OCI-LY7 (cell line): Measurements from ENCODE around the gene CABP1. TPM values are rescaled to one million over a fixed set of nuclear protein-coding genes. Genes with fewer than 3 reads are reported as not detected.
A peak's percentile ranks its signal among the peaks of the same experiment; 100 is the strongest.

Experiments
- BruUV-seq: library from RNA; stranded (reverse); fragments of 400-500 nt; replicated peaks from 2 replicates; lab custom pipeline; 2021; lab: Mats Ljungman, UMichigan
- CTCF ChIA-PET: fragments of 300-600 bp; sonication (Branson Sonifier 250); formaldehyde crosslinking; loops from one replicate; lab custom pipeline; 2022; ENCODE audit warnings: antibody characterized with exemption; ENCODE audit not compliant: unreplicated experiment; lab: Charles Lee
- POLR2A ChIA-PET: fragments of 300-600 bp; sonication (Branson Sonifier 250); formaldehyde crosslinking; loops from one replicate; lab custom pipeline; 2022; ENCODE audit warnings: antibody characterized with exemption; lab: Charles Lee
- DNase-seq: peaks from one replicate; pipeline ENCODE4 v3.0.0-alpha.2; 2015; ENCODE audit warnings: low spot score
- H2AFZ ChIP-seq: fragments of 200-600 bp; sonication (generic), shearing (Covaris generic); 2 replicates; pipeline ENCODE4 v1.6.1; 2014; ENCODE audit warnings: mild to moderate bottlenecking, antibody characterized with exemption, low read length, moderate library complexity
- H3K27ac ChIP-seq: fragments of 200-600 bp; sonication (generic); 2 replicates; pipeline ENCODE4 v1.5.1; 2014; ENCODE audit warnings: mixed run types, low read depth, mild to moderate bottlenecking, moderate library complexity, low read length, inconsistent platforms; ENCODE audit not compliant: poor library complexity, severe bottlenecking
- H3K36me3 ChIP-seq: fragments of 200-600 bp; sonication (generic); 2 replicates; pipeline ENCODE4 v1.6.1; 2014; ENCODE audit warnings: mild to moderate bottlenecking, antibody characterized with exemption, low read length, moderate library complexity, mixed read lengths; ENCODE audit not compliant: insufficient read depth
- H3K4me1 ChIP-seq: fragments of 200-600 bp; sonication (generic); 2 replicates; pipeline ENCODE4 v1.5.1; 2014; ENCODE audit warnings: mild to moderate bottlenecking, low read length; ENCODE audit not compliant: insufficient read depth, poor library complexity, severe bottlenecking
- H3K4me2 ChIP-seq: fragments of 200-600 bp; sonication (generic); 2 replicates; pipeline ENCODE4 v1.6.1; 2014; ENCODE audit warnings: mild to moderate bottlenecking, low read length
- H3K4me3 ChIP-seq: fragments of 200-600 bp; sonication (generic); 2 replicates; pipeline ENCODE4 v1.5.1; 2014; ENCODE audit warnings: mild to moderate bottlenecking, low read depth, low read length; ENCODE audit not compliant: poor library complexity, severe bottlenecking
- H3K79me2 ChIP-seq: fragments of 200-600 bp; sonication (generic); 2 replicates; pipeline ENCODE4 v1.6.1; 2016; ENCODE audit warnings: low read depth, mild to moderate bottlenecking, low read length, moderate library complexity, mixed read lengths; ENCODE audit not compliant: insufficient read depth
- H3K9me2 ChIP-seq: fragments of 200-600 bp; sonication (generic); 2 replicates; pipeline ENCODE4 v1.6.1; 2016; ENCODE audit warnings: mild to moderate bottlenecking, low read length, mixed read lengths; ENCODE audit not compliant: insufficient read depth
- H3K9me3 ChIP-seq: fragments of 200-600 bp; sonication (generic); 2 replicates; pipeline ENCODE4 v1.6.1; 2014; ENCODE audit warnings: mild to moderate bottlenecking, mixed run types, low read length, mixed read lengths
- H4K20me1 ChIP-seq: fragments of 200-600 bp; sonication (generic); 2 replicates; pipeline ENCODE4 v1.6.1; 2014; ENCODE audit warnings: mild to moderate bottlenecking, antibody characterized with exemption, low read length, moderate library complexity, mixed read lengths; ENCODE audit not compliant: insufficient read depth
- EZH2phosphoT487 ChIP-seq: fragments of 200-600 bp; sonication (generic); IDR thresholded peaks from 2 replicates; pipeline ENCODE4 v1.6.1; 2018; ENCODE audit warnings: low read depth, borderline replicate concordance, mild to moderate bottlenecking, mixed run types, antibody characterized with exemption, low read length, moderate library complexity, mixed read lengths
- intact Hi-C: fragments of 100-400 bp; cut with micrococcal nuclease; formaldehyde crosslinking; loops from one replicate; pipeline ENCODE4 v1.10.0; 2022; ENCODE audit not compliant: unreplicated experiment
- total RNA-seq, 2 experiments: library from RNA; depleted of rRNA in 1 of 2; stranded (reverse); fragments of >200 nt in 1 of 2; shearing (Covaris generic) in 1 of 2; gene quantifications; 2 replicates each; pipeline ENCODE4 v1.2.3, GENCODE V29; 2014 to 2022
- TF ChIP-seq, protein P1 (sequence below): fragments of 200-600 bp; sonication (generic); conservative IDR thresholded peaks from 2 replicates; pipeline ENCODE4 v1.5.1; 2014; ENCODE audit warnings: mild to moderate bottlenecking, antibody characterized with exemption, low read length, moderate library complexity, mixed read lengths

The CABP1 gene
- total RNA-seq, 2 experiments from 2014 or later, result 0.79 to 3.8 TPM

DNA sequence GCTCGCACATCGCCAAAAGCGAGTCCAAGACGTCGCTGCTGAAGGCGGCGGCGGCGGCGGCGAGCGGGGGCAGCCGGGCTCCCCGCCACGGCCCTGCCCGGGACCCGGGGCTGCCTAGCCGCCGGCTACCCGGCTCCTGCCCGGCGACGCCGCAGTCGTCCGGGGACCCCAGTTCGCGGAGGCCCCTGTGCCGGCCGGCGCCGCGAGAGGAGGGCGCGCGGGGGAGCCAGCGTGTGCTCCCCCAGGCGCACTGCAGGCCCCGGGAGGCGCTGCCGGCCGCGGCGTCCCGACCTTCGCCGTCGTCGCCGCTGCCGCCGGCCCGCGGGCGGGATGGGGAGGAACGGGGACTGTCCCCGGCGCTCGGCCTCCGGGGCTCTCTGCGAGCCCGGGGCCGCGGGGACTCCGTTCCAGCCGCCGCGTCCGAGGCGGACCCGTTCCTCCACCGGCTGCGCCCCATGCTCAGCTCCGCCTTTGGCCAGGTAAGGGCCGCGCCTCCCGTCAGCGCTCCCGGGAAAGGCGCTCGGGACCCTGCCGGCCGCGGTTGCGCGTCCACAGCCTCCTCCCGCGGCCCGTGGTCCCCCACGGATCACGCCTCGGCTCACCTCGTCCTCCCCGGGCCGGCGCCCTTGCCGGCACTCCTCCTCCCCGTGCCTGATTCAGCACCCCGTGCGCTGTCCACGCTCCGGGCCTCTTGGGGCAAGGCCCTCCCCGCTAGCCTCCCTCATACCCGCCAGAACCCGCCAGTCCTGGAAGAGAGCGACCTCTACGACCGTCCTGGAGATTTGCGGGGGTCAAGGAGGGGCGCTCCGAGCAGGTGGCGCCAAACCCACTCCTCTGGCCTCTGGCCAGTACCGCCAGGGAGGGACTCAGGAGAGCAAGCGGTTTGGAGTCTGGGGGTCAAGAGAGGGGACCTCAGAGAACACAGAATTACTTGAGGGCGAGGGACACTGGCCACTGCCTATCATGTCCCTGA is 721 bp downstream of the CABP1 start:
- Histone ChIP-seq H3K4me2 (peak overlapping the region; percentile 81), H3K36me3 (no peaks in the 10 kb centered on the region), H2AFZ (no peak overlapping the region), H3K4me1 (peaks cover 20% of the 10 kb centered on the region), H3K27ac (no peak overlapping the region), H3K79me2 (no peaks in the 10 kb centered on the region), H4K20me1 (no peaks in the 10 kb centered on the region), H3K9me3 (no peaks in the 10 kb centered on the region), H3K4me3 (peak overlapping the region; percentile 69), H3K9me2 (no peaks in the 10 kb centered on the region)
- peak; percentile 29 for DNase-seq
- BruUV-seq, result no TSS peak
- CTCF ChIA-PET, result no interaction called here
- intact Hi-C loops, result loop anchor here (2.0 kb wide), 1 partner anchor 58 kb away; no protein-coding TSS in a partner anchor
- POLR2A ChIA-PET, result interaction anchor here (1.4 kb wide), 1 partner anchor 60 kb away, joined by 3 read pairs; the partner anchor contains the start of gene POP5
- TF ChIP-seq, protein P1, sequence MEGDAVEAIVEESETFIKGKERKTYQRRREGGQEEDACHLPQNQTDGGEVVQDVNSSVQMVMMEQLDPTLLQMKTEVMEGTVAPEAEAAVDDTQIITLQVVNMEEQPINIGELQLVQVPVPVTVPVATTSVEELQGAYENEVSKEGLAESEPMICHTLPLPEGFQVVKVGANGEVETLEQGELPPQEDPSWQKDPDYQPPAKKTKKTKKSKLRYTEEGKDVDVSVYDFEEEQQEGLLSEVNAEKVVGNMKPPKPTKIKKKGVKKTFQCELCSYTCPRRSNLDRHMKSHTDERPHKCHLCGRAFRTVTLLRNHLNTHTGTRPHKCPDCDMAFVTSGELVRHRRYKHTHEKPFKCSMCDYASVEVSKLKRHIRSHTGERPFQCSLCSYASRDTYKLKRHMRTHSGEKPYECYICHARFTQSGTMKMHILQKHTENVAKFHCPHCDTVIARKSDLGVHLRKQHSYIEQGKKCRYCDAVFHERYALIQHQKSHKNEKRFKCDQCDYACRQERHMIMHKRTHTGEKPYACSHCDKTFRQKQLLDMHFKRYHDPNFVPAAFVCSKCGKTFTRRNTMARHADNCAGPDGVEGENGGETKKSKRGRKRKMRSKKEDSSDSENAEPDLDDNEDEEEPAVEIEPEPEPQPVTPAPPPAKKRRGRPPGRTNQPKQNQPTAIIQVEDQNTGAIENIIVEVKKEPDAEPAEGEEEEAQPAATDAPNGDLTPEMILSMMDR, result 0 out of 2 replicates have a peak, but pooled peaks have one; percentile 20
- TF ChIP-seq EZH2phosphoT487, result no peak

DNA sequence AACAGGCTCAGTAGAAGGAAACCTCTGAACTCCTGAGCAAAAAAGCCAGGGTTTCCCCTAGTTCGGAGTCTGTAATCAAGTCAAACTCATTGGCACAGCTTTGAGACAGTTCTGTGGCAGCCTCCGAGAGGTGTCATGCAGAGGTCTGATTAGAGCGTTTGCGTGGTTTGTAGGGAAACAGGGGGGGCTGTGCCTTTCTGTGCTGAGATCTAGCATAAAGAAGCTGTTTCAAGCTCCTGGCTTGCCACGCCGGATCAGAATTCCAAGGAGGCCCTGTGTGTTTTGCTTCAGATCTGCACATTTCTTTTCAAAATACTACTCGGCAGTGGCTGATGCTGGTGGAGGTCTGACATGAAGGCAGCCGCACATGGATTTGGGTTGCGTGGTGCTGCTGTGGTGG is 1.7 kb downstream of the CABP1 start:
- no peak overlapping the region for H3K4me2 ChIP-seq
- no peak overlapping the region for H3K27ac ChIP-seq
- no peak overlapping the region for H3K4me3 ChIP-seq
- CTCF ChIA-PET, result no interaction called here
- H3K79me2 ChIP-seq, result no peaks in the 10 kb centered on the region
- no peaks in the 10 kb centered on the region for H3K9me2 ChIP-seq
- H2AFZ ChIP-seq, result no peak overlapping the region
- H3K36me3 ChIP-seq, result no peaks in the 10 kb centered on the region
- intact Hi-C loops, result no loop called here
- POLR2A ChIA-PET, result interaction anchor here (0.5 kb wide), 1 partner anchor 17 kb away, joined by 3 read pairs; no protein-coding TSS in a partner anchor
- no TSS peak for BruUV-seq
- TF ChIP-seq, protein P1, result no peak
- no peak for TF ChIP-seq EZH2phosphoT487
- H4K20me1 ChIP-seq, result no peaks in the 10 kb centered on the region
- DNase-seq, result no peak
- H3K4me1 ChIP-seq, result peaks cover 25% of the 10 kb centered on the region
- no peaks in the 10 kb centered on the region for H3K9me3 ChIP-seq

- no peaks in the 10 kb centered on the region for H4K20me1 ChIP-seq
- H3K36me3 ChIP-seq, result no peaks in the 10 kb centered on the region
- CTCF ChIA-PET, result no interaction called here
- intact Hi-C loops, result no loop called here
- BruUV-seq, result no TSS peak
- no peaks in the 10 kb centered on the region for H3K79me2 ChIP-seq
- no peak for TF ChIP-seq EZH2phosphoT487
- TF ChIP-seq, protein P1, result no peak
- H3K9me2 ChIP-seq, result no peaks in the 10 kb centered on the region
- peaks cover 27% of the 10 kb centered on the region for H3K4me1 ChIP-seq
- H3K27ac ChIP-seq, result no peak overlapping the region
- DNase-seq, result no peak
- no peaks in the 10 kb centered on the region for H3K9me3 ChIP-seq
- no peak overlapping the region for H2AFZ ChIP-seq
- H3K4me3 ChIP-seq, result no peak overlapping the region
- H3K4me2 ChIP-seq, result no peak overlapping the region
- POLR2A ChIA-PET, result interaction anchor here (0.5 to 0.7 kb wide), 2 partner anchors 16 to 59 kb away, joined by 3 read pairs; no protein-coding TSS in a partner anchor
Observed at GRCh38 chr12:120642826-120643225, 2.4 kb downstream of the CABP1 start.
